ENCODE results near the gene HPSE2. TPM values are rescaled to one million over a fixed set of nuclear protein-coding genes. Genes with fewer than 3 reads are reported as not detected.

The HPSE2 gene
- total RNA-seq, 2 donors from 2014 or later = 1.0 to 1.8 TPM

DNA sequence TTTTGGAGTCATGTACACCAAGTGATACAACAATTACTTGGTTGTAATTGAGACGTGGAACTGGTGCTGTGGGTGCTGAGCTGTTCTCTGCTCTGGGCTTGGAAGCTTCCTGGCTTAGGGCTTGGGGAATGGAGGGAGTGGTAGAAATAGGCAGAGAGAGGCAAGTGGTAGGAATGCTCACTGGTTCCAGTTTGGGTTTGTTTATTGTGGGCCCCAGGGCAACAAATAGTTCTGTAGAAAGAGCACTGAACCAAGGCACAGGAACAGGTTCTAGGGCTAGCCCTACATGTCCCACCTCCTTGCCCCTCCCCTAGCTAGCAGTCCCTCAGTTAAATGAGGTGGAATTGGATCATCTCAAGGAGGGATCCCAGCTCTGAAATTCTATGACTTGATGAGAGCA is 622.2 kb downstream of the HPSE2 start:
- TF ChIP-seq CTCF (IDR thresholded peaks at IDR 0.05) = no peak
- Histone ChIP-seq H3K4me1 (no peaks in the 10 kb centered on the region), H3K9ac (ENCODE audit: low read depth in 2 of 2, low read length in 2 of 2) (no peak overlapping the region), H3K27me3 (no peaks in the 10 kb centered on the region), H3K27ac (no peak overlapping the region), H3K36me3 (no peaks in the 10 kb centered on the region), H3K4me3 (no peak overlapping the region), H3K9me3 (no peaks in the 10 kb centered on the region)
- intact Hi-C loops (cut with DNase I) = no loop called here
- no peak for DNase-seq

- TF ChIP-seq CTCF (IDR thresholded peaks at IDR 0.05) = no peak
- H3K36me3 ChIP-seq = no peaks in the 10 kb centered on the region
- no peak overlapping the region for H3K9ac ChIP-seq (ENCODE audit: low read depth in 2 of 2, low read length in 2 of 2)
- no peak overlapping the region for H3K27ac ChIP-seq
- no peaks in the 10 kb centered on the region for H3K27me3 ChIP-seq
- H3K9me3 ChIP-seq = no peaks in the 10 kb centered on the region
- H3K4me3 ChIP-seq = no peak overlapping the region
- intact Hi-C loops (cut with DNase I) = no loop called here
- DNase-seq = no peak
- no peaks in the 10 kb centered on the region for H3K4me1 ChIP-seq
These were observed 624.2 kb downstream of the HPSE2 start for GRCh38 chr10:98611436-98611835.

GRCh38 chr10:98610836-98611235 is 624.8 kb downstream of the HPSE2 start:
- DNase-seq = no peak
- no peak for TF ChIP-seq CTCF (IDR thresholded peaks at IDR 0.05)

DNA sequence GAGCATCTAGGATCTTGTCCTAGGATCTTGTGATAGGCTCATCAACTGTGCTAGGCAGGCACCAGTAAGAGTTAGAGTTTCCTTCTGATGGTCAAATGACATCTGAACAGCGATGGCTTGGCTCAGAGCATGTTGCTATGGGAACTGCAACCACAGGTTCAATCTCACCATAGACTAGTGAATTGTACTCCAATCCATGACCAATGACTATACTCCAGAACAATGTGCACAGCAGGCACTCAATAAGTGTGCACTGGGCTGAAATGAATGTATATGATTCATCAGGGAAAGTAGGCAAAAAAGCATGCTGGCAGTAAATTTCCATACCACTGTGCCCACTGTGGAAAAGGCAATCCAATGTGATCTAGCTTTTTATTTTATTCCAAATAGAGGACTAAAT is 625.4 kb downstream of the HPSE2 start:
- intact Hi-C loops (cut with DNase I) = no loop called here
- no peak for DNase-seq

More at GRCh38 chr10:98610836-98611235, 624.8 kb downstream of the HPSE2 start:
- Histone ChIP-seq H3K27me3 (no peaks in the 10 kb centered on the region), H3K27ac (no peak overlapping the region), H3K4me1 (no peaks in the 10 kb centered on the region), H3K9me3 (no peaks in the 10 kb centered on the region), H3K9ac (ENCODE audit: low read depth in 2 of 2, low read length in 2 of 2) (no peak overlapping the region), H3K36me3 (no peaks in the 10 kb centered on the region), H3K4me3 (no peak overlapping the region)
- intact Hi-C loops (cut with DNase I) = no loop called here

DNA sequence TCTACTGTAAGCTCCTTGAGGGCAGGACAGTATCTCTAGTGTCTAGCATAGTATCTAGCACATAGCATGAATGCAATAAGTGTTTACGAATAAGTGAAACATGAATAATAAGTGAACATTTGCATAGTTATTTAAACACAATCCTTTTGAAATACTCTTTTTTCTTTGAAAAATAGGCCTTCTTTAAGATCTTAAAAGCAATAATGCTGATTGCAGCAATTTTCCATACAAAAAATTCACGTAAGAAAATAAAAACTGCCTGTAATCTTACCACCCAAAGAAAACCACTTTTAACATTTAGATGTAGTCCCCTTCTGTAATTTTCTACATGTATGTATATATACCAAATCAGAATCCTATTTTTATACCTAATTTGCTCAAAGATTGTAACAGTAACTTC is 626.4 kb downstream of the HPSE2 start:
- intact Hi-C loops (cut with DNase I) = no loop called here
- no peak for DNase-seq
- no peak overlapping the region for H3K4me3 ChIP-seq
- H3K9me3 ChIP-seq = no peaks in the 10 kb centered on the region
- TF ChIP-seq CTCF (IDR thresholded peaks at IDR 0.05) = no peak
- no peaks in the 10 kb centered on the region for H3K4me1 ChIP-seq
- no peak overlapping the region for H3K27ac ChIP-seq
- no peaks in the 10 kb centered on the region for H3K36me3 ChIP-seq
- H3K27me3 ChIP-seq = no peaks in the 10 kb centered on the region
- no peak overlapping the region for H3K9ac ChIP-seq (ENCODE audit: low read depth in 2 of 2, low read length in 2 of 2)

More for the DNA sequence above, 625.4 kb downstream of the HPSE2 start:
- Histone ChIP-seq H3K27me3 (no peaks in the 10 kb centered on the region), H3K9me3 (no peaks in the 10 kb centered on the region), H3K36me3 (no peaks in the 10 kb centered on the region), H3K4me3 (no peak overlapping the region), H3K4me1 (no peaks in the 10 kb centered on the region), H3K9ac (ENCODE audit: low read depth in 2 of 2, low read length in 2 of 2) (no peak overlapping the region), H3K27ac (no peak overlapping the region)
- no peak for TF ChIP-seq CTCF (IDR thresholded peaks at IDR 0.05)

GRCh38 chr10:98608411-98608810 is 627.2 kb downstream of the HPSE2 start:
- no peaks in the 10 kb centered on the region for H3K9me3 ChIP-seq
- no peak overlapping the region for H3K4me3 ChIP-seq
- DNase-seq = no peak
- no peaks in the 10 kb centered on the region for H3K27me3 ChIP-seq
- H3K4me1 ChIP-seq = no peaks in the 10 kb centered on the region
- TF ChIP-seq CTCF (IDR thresholded peaks at IDR 0.05) = no peak
- no peak overlapping the region for H3K9ac ChIP-seq (ENCODE audit: low read depth in 2 of 2, low read length in 2 of 2)
- intact Hi-C loops (cut with DNase I) = no loop called here
- no peak overlapping the region for H3K27ac ChIP-seq
- no peaks in the 10 kb centered on the region for H3K36me3 ChIP-seq

Data from colonic mucosa (tissue), 4 donors.